AG10803 (cell line): ENCODE measurements around the gene FHDC1.

Experiments
- DNase-seq: peaks from one replicate; pipeline ENCODE4 v3.0.0; 2010; ENCODE audit warnings: low read depth
- H3K4me3 ChIP-seq: 2 replicates; pipeline ENCODE4 v1.5.1; 2011; ENCODE audit warnings: mild to moderate bottlenecking, low read length, control low read depth
- CTCF ChIP-seq: conservative IDR thresholded peaks from 2 replicates; pipeline ENCODE4 v1.5.1; 2011; ENCODE audit warnings: mild to moderate bottlenecking, low read length, control low read depth, inconsistent platforms

Gene FHDC1

GRCh38 chr4:153028535-153028934, 92.4 kb downstream of the FHDC1 start:
- TF ChIP-seq CTCF = no peak
- DNase-seq = no peak
- H3K4me3 ChIP-seq = no peak overlapping the region
